Astrocyte (in vitro differentiated cells and primary cell): ENCODE data around the gene UBTD2. TPM values are rescaled to one million over a fixed set of nuclear protein-coding genes. Genes with fewer than 3 reads are reported as not detected.
A peak's percentile ranks its signal among the peaks of the same experiment; 100 is the strongest.
"Not testable (repeated sequence)": the region's sequence is repeated elsewhere in the genome, so short reads cannot be mapped to it uniquely, and the experiment has no call there.

ENCODE experiments used
- DNase-seq: peaks from one replicate; pipeline ENCODE4 v3.0.0-alpha.2; 2010; ENCODE audit warnings: low read depth
- FAIRE-seq: peaks from 2 replicates; lab custom pipeline; 2011; peaks lifted over from hg19 to GRCh38; lab: Jason Lieb, UNC
- H2AFZ ChIP-seq: 2 replicates; pipeline ENCODE4 v1.6.0; 2012; ENCODE audit warnings: low read depth, low read length, inconsistent platforms
- H3K27ac ChIP-seq: 2 replicates; pipeline ENCODE4 v1.5.1; 2011; ENCODE audit warnings: low read depth, low read length, inconsistent platforms
- H3K27me3 ChIP-seq: 2 replicates; pipeline ENCODE4 v1.6.0; 2011; ENCODE audit warnings: low read length, inconsistent platforms; ENCODE audit not compliant: insufficient read depth
- H3K36me3 ChIP-seq: 2 replicates; pipeline ENCODE4 v1.5.1; 2011; ENCODE audit warnings: low read length, inconsistent platforms; ENCODE audit not compliant: insufficient read depth
- H3K4me1 ChIP-seq: 2 replicates; pipeline ENCODE4 v1.5.1; 2011; ENCODE audit warnings: low read length, inconsistent platforms; ENCODE audit not compliant: insufficient read depth
- H3K4me2 ChIP-seq: 2 replicates; pipeline ENCODE4 v1.6.0; 2012; ENCODE audit warnings: low read length, inconsistent platforms
- H3K4me3 ChIP-seq: 2 replicates; pipeline ENCODE4 v1.5.1; 2011; ENCODE audit warnings: low read depth, mild to moderate bottlenecking, low read length, inconsistent platforms; ENCODE audit not compliant: insufficient read depth
- H3K79me2 ChIP-seq: 2 replicates; pipeline ENCODE4 v1.6.0; 2012; ENCODE audit warnings: mild to moderate bottlenecking, low read length, inconsistent platforms; ENCODE audit not compliant: insufficient read depth
- H3K9ac ChIP-seq: 2 replicates; pipeline ENCODE4 v1.6.0; 2012; ENCODE audit warnings: mild to moderate bottlenecking, low read length, inconsistent platforms
- H3K9me3 ChIP-seq: 2 replicates; pipeline ENCODE4 v1.5.1; 2012; ENCODE audit warnings: low read depth, mild to moderate bottlenecking, low read length, inconsistent platforms; ENCODE audit not compliant: insufficient read depth
- H4K20me1 ChIP-seq: 2 replicates; pipeline ENCODE4 v1.6.0; 2012; ENCODE audit warnings: low read length, inconsistent platforms; ENCODE audit not compliant: insufficient read depth
- H3K27ac Mint-ChIP-seq: one replicate; pipeline ENCODE4 v1.8.0; 2021; ENCODE audit warnings: mild to moderate bottlenecking, mixed read lengths; ENCODE audit not compliant: unreplicated experiment
- H3K27me3 Mint-ChIP-seq: one replicate; pipeline ENCODE4 v1.8.0; 2021; ENCODE audit warnings: low read depth, mixed read lengths; ENCODE audit not compliant: unreplicated experiment
- H3K36me3 Mint-ChIP-seq: one replicate; pipeline ENCODE4 v1.8.0; 2021; ENCODE audit warnings: low read depth, mixed read lengths; ENCODE audit not compliant: unreplicated experiment
- H3K4me1 Mint-ChIP-seq: one replicate; pipeline ENCODE4 v1.8.0; 2021; ENCODE audit warnings: low read depth, mixed read lengths; ENCODE audit not compliant: unreplicated experiment
- H3K4me3 Mint-ChIP-seq: one replicate; pipeline ENCODE4 v1.8.0; 2021; ENCODE audit warnings: mild to moderate bottlenecking, moderate library complexity, mixed read lengths; ENCODE audit not compliant: unreplicated experiment
- H3K9me3 Mint-ChIP-seq: one replicate; pipeline ENCODE4 v1.8.0; 2021; ENCODE audit warnings: mild to moderate bottlenecking, mixed read lengths; ENCODE audit not compliant: unreplicated experiment
- CTCF ChIP-seq: IDR thresholded peaks from 2 replicates; pipeline ENCODE4 v1.5.1; 2011; ENCODE audit warnings: low read depth, mild to moderate bottlenecking, inconsistent platforms, low read length, moderate library complexity; ENCODE audit not compliant: insufficient read depth
- EZH2 ChIP-seq: IDR thresholded peaks from 2 replicates; pipeline ENCODE4 v1.6.1; 2012; ENCODE audit warnings: mild to moderate bottlenecking, low read length, inconsistent platforms; ENCODE audit not compliant: insufficient read depth
- total RNA-seq: library from RNA; stranded (reverse); gene quantifications from 2 replicates; pipeline ENCODE4 v1.2.1, GENCODE V29; 2021

The UBTD2 gene
- total RNA-seq, 1 donor from 2014 or later: 34.2 TPM

- Mint-ChIP-seq H3K4me3 (no peak overlapping the region), H3K27me3 (no peaks in the 10 kb centered on the region)
- no peak for FAIRE-seq
These were observed 4.9 kb upstream of the UBTD2 start for GRCh38 chr5:172288465-172288864.

GRCh38 chr5:172287140-172287539 is 3.6 kb upstream of the UBTD2 start:
- not testable (repeated sequence) for H3K4me1 ChIP-seq, H2AFZ ChIP-seq, H3K4me3 Mint-ChIP-seq, H3K4me3 ChIP-seq, H3K4me1 Mint-ChIP-seq, DNase-seq, H3K36me3 ChIP-seq, H3K9me3 ChIP-seq, FAIRE-seq, H3K4me2 ChIP-seq, H3K27me3 ChIP-seq, H3K27ac Mint-ChIP-seq, H3K9ac ChIP-seq, H4K20me1 ChIP-seq, H3K36me3 Mint-ChIP-seq, H3K27me3 Mint-ChIP-seq, H3K9me3 Mint-ChIP-seq, H3K27ac ChIP-seq
- peaks cover 13% of the 10 kb centered on the region for H3K79me2 ChIP-seq

More at GRCh38 chr5:172288465-172288864, 4.9 kb upstream of the UBTD2 start:
- no peak overlapping the region for H3K4me2 ChIP-seq
- Mint-ChIP-seq H3K36me3 (no peaks in the 10 kb centered on the region), H3K9me3 (no peaks in the 10 kb centered on the region), H3K4me1 (peaks cover 2% of the 10 kb centered on the region), H3K27ac (no peak overlapping the region)
- H3K27me3 ChIP-seq: no peaks in the 10 kb centered on the region
- TF ChIP-seq EZH2: no peak
- no peak for TF ChIP-seq CTCF
- H3K27ac ChIP-seq: no peak overlapping the region
- no peak overlapping the region for H3K4me3 ChIP-seq
- H3K4me1 ChIP-seq: peaks cover 7% of the 10 kb centered on the region
- H3K79me2 ChIP-seq: no peaks in the 10 kb centered on the region
- no peaks in the 10 kb centered on the region for H4K20me1 ChIP-seq
- DNase-seq: no peak
- H3K36me3 ChIP-seq: no peaks in the 10 kb centered on the region
- H2AFZ ChIP-seq: no peak overlapping the region
- no peaks in the 10 kb centered on the region for H3K9me3 ChIP-seq
- H3K9ac ChIP-seq: no peak overlapping the region

- Histone ChIP-seq H3K4me2 (peak overlapping the region; percentile 94), H3K4me1 (peaks cover 14% of the 10 kb centered on the region), H2AFZ (no peak overlapping the region), H3K36me3 (no peaks in the 10 kb centered on the region), H3K9me3 (no peaks in the 10 kb centered on the region), H3K27ac (no peak overlapping the region), H3K27me3 (no peaks in the 10 kb centered on the region), H3K9ac (no peak overlapping the region), H3K79me2 (peaks cover 29% of the 10 kb centered on the region), H4K20me1 (peaks cover 24% of the 10 kb centered on the region), H3K4me3 (no peak overlapping the region)
- H3K36me3 Mint-ChIP-seq: no peaks in the 10 kb centered on the region
- FAIRE-seq: no peak
- H3K27ac Mint-ChIP-seq: no peak overlapping the region
- no peak for DNase-seq
- H3K4me1 Mint-ChIP-seq: peaks cover 5% of the 10 kb centered on the region
- no peaks in the 10 kb centered on the region for H3K9me3 Mint-ChIP-seq
- TF ChIP-seq CTCF: no peak
- no peak for TF ChIP-seq EZH2
- H3K27me3 Mint-ChIP-seq: no peaks in the 10 kb centered on the region
- peak overlapping the region; percentile 91 for H3K4me3 Mint-ChIP-seq
These were observed 1.9 kb upstream of the UBTD2 start for GRCh38 chr5:172285226-172286143.
